AG09309 (cell line): ENCODE data around the gene FAM193B.

ENCODE experiments used
- DNase-seq: peaks from one replicate; pipeline ENCODE4 v3.0.0-alpha.2; 2010; ENCODE audit warnings: low read depth
- H3K4me3 ChIP-seq: 2 replicates; pipeline ENCODE4 v1.5.1; 2011; ENCODE audit warnings: mild to moderate bottlenecking, low read depth, low read length, moderate library complexity; ENCODE audit not compliant: control insufficient read depth
- TF ChIP-seq, protein P1 (sequence below): IDR thresholded peaks from 2 replicates; pipeline ENCODE4 v1.5.1; 2011; ENCODE audit warnings: mild to moderate bottlenecking, low read depth, low read length, inconsistent platforms; ENCODE audit not compliant: insufficient read depth, control insufficient read depth; ENCODE audit errors: missing control alignments

FAM193B gene

DNA sequence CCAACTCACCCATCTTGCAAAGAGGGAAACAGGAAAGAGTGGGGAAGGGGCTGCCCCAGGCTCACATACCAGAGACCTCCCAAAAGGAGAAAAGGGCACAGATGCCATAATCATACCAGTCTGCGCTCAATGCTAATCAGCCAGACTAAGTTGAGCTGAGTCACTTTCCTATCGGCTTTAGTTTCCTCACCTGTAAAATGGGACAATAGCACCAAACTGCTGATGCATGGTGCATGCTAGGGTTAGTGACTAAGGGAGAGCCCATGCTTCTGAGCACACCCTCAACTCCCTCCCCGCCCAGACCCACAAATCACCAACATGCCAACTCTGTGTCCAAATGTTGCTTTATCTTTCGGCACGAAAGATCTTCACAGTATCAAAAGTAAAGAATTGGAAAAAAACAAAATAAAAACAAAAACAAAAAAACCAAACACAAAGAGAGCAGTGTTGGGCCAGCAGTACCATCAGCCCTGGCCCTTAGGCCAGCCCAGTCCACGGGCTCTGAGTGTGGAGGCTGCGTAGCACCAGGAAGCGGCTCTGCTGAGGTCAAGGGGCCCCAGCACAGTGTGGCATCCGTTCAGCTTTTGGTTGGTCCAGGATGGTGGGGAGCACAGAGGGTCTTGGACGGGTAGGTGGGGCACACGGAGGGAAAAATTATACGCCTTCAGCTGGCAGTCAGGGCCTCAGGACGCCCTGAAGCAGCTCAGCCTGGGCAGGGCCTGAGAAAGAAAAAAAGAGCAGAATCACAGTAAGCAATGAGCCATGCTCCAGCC is 34.7 kb downstream of the FAM193B start:
- no peak overlapping the region for H3K4me3 ChIP-seq
- DNase-seq, result no peak
- TF ChIP-seq, protein P1, sequence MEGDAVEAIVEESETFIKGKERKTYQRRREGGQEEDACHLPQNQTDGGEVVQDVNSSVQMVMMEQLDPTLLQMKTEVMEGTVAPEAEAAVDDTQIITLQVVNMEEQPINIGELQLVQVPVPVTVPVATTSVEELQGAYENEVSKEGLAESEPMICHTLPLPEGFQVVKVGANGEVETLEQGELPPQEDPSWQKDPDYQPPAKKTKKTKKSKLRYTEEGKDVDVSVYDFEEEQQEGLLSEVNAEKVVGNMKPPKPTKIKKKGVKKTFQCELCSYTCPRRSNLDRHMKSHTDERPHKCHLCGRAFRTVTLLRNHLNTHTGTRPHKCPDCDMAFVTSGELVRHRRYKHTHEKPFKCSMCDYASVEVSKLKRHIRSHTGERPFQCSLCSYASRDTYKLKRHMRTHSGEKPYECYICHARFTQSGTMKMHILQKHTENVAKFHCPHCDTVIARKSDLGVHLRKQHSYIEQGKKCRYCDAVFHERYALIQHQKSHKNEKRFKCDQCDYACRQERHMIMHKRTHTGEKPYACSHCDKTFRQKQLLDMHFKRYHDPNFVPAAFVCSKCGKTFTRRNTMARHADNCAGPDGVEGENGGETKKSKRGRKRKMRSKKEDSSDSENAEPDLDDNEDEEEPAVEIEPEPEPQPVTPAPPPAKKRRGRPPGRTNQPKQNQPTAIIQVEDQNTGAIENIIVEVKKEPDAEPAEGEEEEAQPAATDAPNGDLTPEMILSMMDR, result no peak

DNA sequence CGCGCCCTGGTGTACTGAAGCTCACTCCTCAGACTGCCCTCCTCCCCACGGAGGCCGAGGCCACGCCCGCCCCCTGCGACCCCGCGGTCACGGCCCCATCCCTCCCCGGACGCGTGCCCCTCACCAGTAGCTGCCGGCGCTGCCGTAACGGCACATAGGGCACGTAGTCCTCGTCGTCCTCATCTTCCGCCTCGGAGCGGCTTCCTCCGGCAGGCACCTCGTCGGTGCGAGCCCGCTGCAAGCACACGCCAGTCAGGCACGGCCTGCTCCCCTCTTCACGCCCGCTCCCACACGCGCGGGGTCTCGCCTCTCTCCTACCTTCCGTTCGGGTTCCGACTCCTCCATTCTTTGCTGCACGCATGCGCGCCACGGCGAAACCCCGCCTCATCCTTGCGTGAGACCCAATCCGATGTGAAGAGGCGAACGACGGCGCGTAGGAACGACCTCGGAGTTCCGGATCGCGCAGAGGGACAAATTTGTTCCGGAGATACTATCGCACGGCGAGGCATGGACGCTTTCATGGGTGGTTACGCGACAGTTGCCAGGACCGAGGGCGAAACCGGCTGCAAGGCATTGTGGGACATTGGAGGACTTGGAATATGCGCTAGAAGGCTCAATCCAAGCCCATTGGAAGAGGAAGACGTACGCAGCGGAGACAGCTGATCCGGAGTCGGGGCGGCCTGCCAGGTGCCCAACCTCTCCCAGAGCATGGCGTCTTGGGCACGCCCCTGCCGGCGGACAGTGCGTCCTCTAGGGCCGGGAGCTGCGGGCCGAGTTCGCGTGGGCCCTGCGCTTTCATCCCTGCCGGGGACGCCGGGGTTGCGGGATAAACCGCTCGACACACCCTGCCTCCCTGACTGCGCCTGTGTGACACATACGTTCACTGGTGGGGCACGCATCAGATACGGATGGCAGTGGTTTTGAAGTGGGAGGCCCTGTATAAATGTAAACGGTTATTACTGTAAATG is 37.5 kb downstream of the FAM193B start, which contains the start of gene DDX41:
Gene DDX41, minus strand, starts transcription at position 361 of the 968 bp plus-strand sequence. Its CDS starts 16 bp downstream, at position 345.
- TF ChIP-seq, protein P1, result peak; percentile 21
- DNase-seq, result peak; percentile 98
- H3K4me3 ChIP-seq, result peak within 1 kb of the TSS; percentile 70

DNA sequence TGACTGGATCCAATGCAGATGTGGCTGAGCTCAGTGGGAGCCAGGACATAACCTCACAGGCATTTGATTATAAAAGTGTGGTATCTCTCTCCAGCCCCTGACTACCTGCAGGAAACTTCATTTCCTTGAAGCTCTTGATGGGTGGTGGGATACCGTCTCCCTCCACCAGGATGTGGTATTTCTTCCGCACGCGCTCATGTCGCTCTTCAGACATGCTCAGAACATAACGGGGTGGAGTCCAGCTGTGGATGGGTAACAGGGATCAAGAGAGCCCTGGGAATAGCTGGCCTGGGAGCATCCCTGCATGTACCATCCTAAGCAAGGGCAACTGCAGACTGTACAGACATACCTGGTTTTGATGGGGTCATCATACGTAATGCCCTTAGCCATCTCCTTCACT is 38.8 kb downstream of the FAM193B start:
- TF ChIP-seq, protein P1, result no peak
- peak overlapping the region; percentile 70 for H3K4me3 ChIP-seq
- DNase-seq, result no peak

DNA sequence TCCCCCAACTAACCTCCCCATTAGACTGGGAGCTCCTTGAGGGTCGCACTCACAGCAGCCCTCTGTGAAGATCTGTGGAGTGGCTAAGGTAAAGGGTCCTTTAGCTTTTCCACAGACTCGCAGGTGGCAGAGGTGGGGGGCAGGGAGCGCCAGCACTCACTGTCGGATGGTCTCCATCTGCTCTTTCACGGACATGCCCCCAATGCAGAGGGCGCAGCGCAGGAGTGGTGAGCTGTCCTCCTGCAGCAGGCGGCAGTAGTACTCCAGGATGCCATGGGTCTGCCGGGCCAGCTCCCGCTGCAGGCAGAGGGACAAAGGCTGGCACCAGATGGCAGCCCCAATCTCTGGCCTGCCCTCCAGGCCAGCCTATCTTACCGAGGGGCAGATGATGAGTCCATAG is 39.8 kb downstream of the FAM193B start:
- no peak overlapping the region for H3K4me3 ChIP-seq
- DNase-seq, result no peak
- TF ChIP-seq, protein P1, result no peak

DNA sequence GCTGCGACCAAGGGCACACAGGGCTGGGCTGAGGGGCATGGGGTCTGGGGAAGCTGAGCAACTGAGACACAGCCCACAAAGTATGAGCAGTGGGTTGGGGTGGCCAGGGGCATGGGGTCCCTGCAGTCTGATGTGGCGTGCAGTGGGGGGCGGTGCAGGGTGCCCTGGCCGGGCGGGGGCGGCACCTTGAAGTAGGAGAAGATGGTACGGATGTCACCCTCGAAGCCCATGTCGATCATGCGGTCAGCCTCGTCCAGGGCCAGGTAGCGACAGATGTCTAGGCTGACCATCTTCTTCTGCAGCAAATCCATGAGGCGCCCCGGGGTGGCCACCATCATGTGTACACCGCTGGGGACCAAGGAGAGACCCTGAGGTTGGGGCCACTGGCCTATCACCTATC is 40.9 kb downstream of the FAM193B start:
- TF ChIP-seq, protein P1, result no peak
- no peak overlapping the region for H3K4me3 ChIP-seq
- no peak for DNase-seq

DNA sequence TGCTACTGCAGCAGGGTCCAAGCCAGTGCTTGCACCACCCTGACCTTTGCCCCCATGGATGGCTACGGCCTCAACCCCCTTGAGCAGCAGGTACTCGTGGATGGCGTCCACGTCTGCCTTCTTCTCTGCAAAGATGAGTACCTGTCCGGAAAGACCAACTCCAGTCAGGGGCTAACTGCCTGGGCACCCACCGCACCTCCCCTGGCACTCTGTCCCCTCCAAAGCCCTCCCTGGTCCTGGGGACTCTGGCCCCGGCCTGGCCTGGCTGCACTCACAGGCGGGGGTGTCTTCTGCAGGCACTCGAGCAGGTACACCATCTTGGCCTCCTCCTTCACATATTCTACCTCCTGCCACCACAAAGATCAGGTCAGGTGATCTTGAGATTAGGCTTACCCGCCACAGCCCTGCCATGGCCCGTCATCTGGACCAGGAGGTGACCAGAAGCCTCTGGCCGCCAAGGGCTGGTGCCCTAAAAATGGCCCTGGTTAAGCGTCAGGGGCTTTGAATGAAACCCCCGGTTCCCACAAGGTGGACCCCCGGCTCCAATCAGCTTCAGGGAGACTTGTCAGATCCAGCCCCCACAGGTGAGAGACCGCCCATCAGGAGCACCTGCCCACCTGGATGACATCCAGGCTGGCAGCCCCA is 41.5 kb downstream of the FAM193B start:
- no peak for DNase-seq
- H3K4me3 ChIP-seq, result no peak overlapping the region
- TF ChIP-seq, protein P1, result no peak
